ENCODE measurements around the gene HDAC1. TPM values are rescaled to one million over a fixed set of nuclear protein-coding genes. Genes with fewer than 3 reads are reported as not detected.

The HDAC1 gene
- total and polyA plus RNA-seq, 4 donors: 32.1 to 58.1 (median 45.2) TPM

GRCh38 chr1:32273391-32274208 lies 18.3 kb upstream of the HDAC1 start:
- 61% methylated on average over 10 of the region's 10 CpGs for WGBS
- Histone ChIP-seq H3K4me1 (ENCODE audit: control insufficient read depth in 4 of 4, insufficient read depth in 4 of 4, low read length in 3 of 4) (peaks cover 0 to 3% (median 0%) of the 10 kb centered on the region in 4 donors), H3K27me3 (ENCODE audit: control insufficient read depth in 4 of 4, insufficient read depth in 4 of 4, low read length in 3 of 4) (no peaks in the 10 kb centered on the region), H3K9me3 (ENCODE audit: control insufficient read depth in 4 of 4, low read length in 3 of 4) (no peaks in the 10 kb centered on the region), H3K36me3 (ENCODE audit: control insufficient read depth in 4 of 4, insufficient read depth in 3 of 4, low read depth in 1 of 4, low read length in 3 of 4) (no peaks in the 10 kb centered on the region), H3K27ac (ENCODE audit: low read depth in 1 of 2, low read length in 2 of 2) (no peak overlapping the region), H3K9ac (ENCODE audit: low read depth in 1 of 2, low read length in 2 of 2) (no peak overlapping the region), H3K4me3 (ENCODE audit: low read depth in 1 of 3, low read length in 3 of 3) (no peak overlapping the region)
- TF ChIP-seq ZBTB33 (IDR thresholded peaks at IDR 0.05) (no peak), FOXA1 (IDR thresholded peaks at IDR 0.05) (no peak), NR2F2 (IDR thresholded peaks at IDR 0.05) (no peak), MAX (IDR thresholded peaks at IDR 0.05) (no peak), EGR1 (IDR thresholded peaks at IDR 0.05; ENCODE audit: low read depth in 2 of 2) (no peak), YY1 (IDR thresholded peaks at IDR 0.05) (no peak), GABPA (IDR thresholded peaks at IDR 0.05 in 1 of 2, conservative IDR thresholded peaks at IDR 0.05 in 1 of 2) (no peak), JUND (IDR thresholded peaks at IDR 0.05) (no peak), ATF3 (IDR thresholded peaks at IDR 0.05) (no peak), TAF1 (conservative IDR thresholded peaks at IDR 0.05) (no peak), HNF4A (conservative IDR thresholded peaks at IDR 0.05) (no peak), CTCF (IDR thresholded peaks at IDR 0.05; ENCODE audit: low read depth, low read length, missing input control) (no peak), RAD21 (IDR thresholded peaks at IDR 0.05) (no peak), FOXA2 (IDR thresholded peaks at IDR 0.05) (no peak)
- no peak for DNase-seq (ENCODE audit: low spot score)

GRCh38 chr1:32274646-32275340 lies 17.1 kb upstream of the HDAC1 start:
- TF ChIP-seq HNF4A (conservative IDR thresholded peaks at IDR 0.05) (no peak), YY1 (IDR thresholded peaks at IDR 0.05) (no peak), TAF1 (conservative IDR thresholded peaks at IDR 0.05) (no peak), RXRA (IDR thresholded peaks at IDR 0.05) (no peak), FOXA2 (IDR thresholded peaks at IDR 0.05) (no peak), ZBTB33 (IDR thresholded peaks at IDR 0.05) (no peak), FOXA1 (IDR thresholded peaks at IDR 0.05) (no peak), ATF3 (IDR thresholded peaks at IDR 0.05) (no peak), RAD21 (IDR thresholded peaks at IDR 0.05) (no peak), NR2F2 (IDR thresholded peaks at IDR 0.05) (no peak), SP1 (IDR thresholded peaks at IDR 0.05) (no peak), GABPA (IDR thresholded peaks at IDR 0.05 in 1 of 2, conservative IDR thresholded peaks at IDR 0.05 in 1 of 2) (no peak)
- DNase-seq (ENCODE audit: low spot score): no peak
- 81% methylated on average over 31 of the region's 31 CpGs for WGBS

More at GRCh38 chr1:32274646-32275340, 17.1 kb upstream of the HDAC1 start:
- Histone ChIP-seq H3K27me3 (ENCODE audit: control insufficient read depth in 4 of 4, insufficient read depth in 4 of 4, low read length in 3 of 4) (no peaks in the 10 kb centered on the region), H3K9me3 (ENCODE audit: control insufficient read depth in 4 of 4, low read length in 3 of 4) (no peaks in the 10 kb centered on the region), H3K36me3 (ENCODE audit: control insufficient read depth in 4 of 4, insufficient read depth in 3 of 4, low read depth in 1 of 4, low read length in 3 of 4) (no peaks in the 10 kb centered on the region), H3K27ac (ENCODE audit: low read depth in 1 of 2, low read length in 2 of 2) (no peak overlapping the region), H3K9ac (ENCODE audit: low read depth in 1 of 2, low read length in 2 of 2) (no peak overlapping the region), H3K4me1 (ENCODE audit: control insufficient read depth in 4 of 4, insufficient read depth in 4 of 4, low read length in 3 of 4) (peaks cover 0 to 3% (median 0%) of the 10 kb centered on the region in 4 donors), H3K4me3 (ENCODE audit: low read depth in 1 of 3, low read length in 3 of 3) (no peak overlapping the region)

Data from liver (tissue), 9 donors.